ENCODE results near the gene CEP135. TPM values are rescaled to one million over a fixed set of nuclear protein-coding genes. Genes with fewer than 3 reads are reported as not detected.

The CEP135 gene
- total RNA-seq, 1 experiment from 2014 or later, result 19.1 TPM

- no peaks in the 10 kb centered on the region for H3K36me3 ChIP-seq (ENCODE audit: low read depth, low read length)
- no peaks in the 10 kb centered on the region for H3F3A ChIP-seq (ENCODE audit: low read length, unreplicated experiment)
- no peaks in the 10 kb centered on the region for H3K79me2 ChIP-seq (ENCODE audit: low read length)
- no peak overlapping the region for H3K27ac ChIP-seq (ENCODE audit: low read length)
- H3K4me2 ChIP-seq (ENCODE audit: low read length), result no peak overlapping the region
- BruUV-seq (replicated peaks), result no TSS peak
- H4K20me1 ChIP-seq (ENCODE audit: low read length), result no peaks in the 10 kb centered on the region
- H3K9ac ChIP-seq (ENCODE audit: low read length), result no peak overlapping the region
- no peaks in the 10 kb centered on the region for H3K4me1 ChIP-seq (ENCODE audit: insufficient read depth, low read length)
- intact Hi-C loops (cut with micrococcal nuclease), result no loop called here
- POLR2A ChIA-PET (ENCODE audit: unreplicated experiment), result no interaction called here
- H3K27me3 ChIP-seq (ENCODE audit: low read length), result peaks cover 7% of the 10 kb centered on the region; the same call in 1 of the 2 replicates
- no peaks in the 10 kb centered on the region for H3K9me3 ChIP-seq (ENCODE audit: low read length)
- H3K9me2 ChIP-seq (replicated peaks; ENCODE audit: low read length), result no peaks in the 10 kb centered on the region
- no peak for ATAC-seq
- TF ChIP-seq EZH2phosphoT487 (IDR thresholded peaks at IDR 0.05; ENCODE audit: borderline replicate concordance, low read length) (no peak), CTCF (conservative IDR thresholded peaks at IDR 0.05; ENCODE audit: low read depth, low read length) (no peak), EZH2 (IDR thresholded peaks at IDR 0.05; ENCODE audit: low read length, unreplicated experiment) (no peak)
- CTCF ChIA-PET, result no interaction called here
- H3K4me3 ChIP-seq (ENCODE audit: low read length), result no peak overlapping the region
- H2AFZ ChIP-seq (ENCODE audit: low read length), result no peak overlapping the region
- DNase-seq, result no peak
Measured at GRCh38 chr4:56062106-56062505, 113.4 kb downstream of the CEP135 start.

- ChIA-PET CTCF (no interaction called here), POLR2A (ENCODE audit: unreplicated experiment) (no interaction called here)
- H3K9ac ChIP-seq (ENCODE audit: low read length), result no peak overlapping the region
- ATAC-seq, result no peak
- no peak overlapping the region for H2AFZ ChIP-seq (ENCODE audit: low read length)
- no peaks in the 10 kb centered on the region for H4K20me1 ChIP-seq (ENCODE audit: low read length)
- H3K9me3 ChIP-seq (ENCODE audit: low read length), result no peaks in the 10 kb centered on the region
- no peak for TF ChIP-seq EZH2phosphoT487 (IDR thresholded peaks at IDR 0.05; ENCODE audit: borderline replicate concordance, low read length)
- TF ChIP-seq EZH2 (IDR thresholded peaks at IDR 0.05; ENCODE audit: low read length, unreplicated experiment), result no peak
- no peak for TF ChIP-seq CTCF (conservative IDR thresholded peaks at IDR 0.05; ENCODE audit: low read depth, low read length)
- BruUV-seq (replicated peaks), result no TSS peak
- no peak overlapping the region for H3K4me3 ChIP-seq (ENCODE audit: low read length)
- H3K27me3 ChIP-seq (ENCODE audit: low read length), result peaks cover 7% of the 10 kb centered on the region; the same call in 1 of the 2 replicates
- no peak for DNase-seq
- no peak overlapping the region for H3K27ac ChIP-seq (ENCODE audit: low read length)
- no peaks in the 10 kb centered on the region for H3K4me1 ChIP-seq (ENCODE audit: insufficient read depth, low read length)
- no peaks in the 10 kb centered on the region for H3F3A ChIP-seq (ENCODE audit: low read length, unreplicated experiment)
- H3K79me2 ChIP-seq (ENCODE audit: low read length), result no peaks in the 10 kb centered on the region
- no peaks in the 10 kb centered on the region for H3K9me2 ChIP-seq (replicated peaks; ENCODE audit: low read length)
- intact Hi-C loops (cut with micrococcal nuclease), result no loop called here
- H3K36me3 ChIP-seq (ENCODE audit: low read depth, low read length), result no peaks in the 10 kb centered on the region
- no peak overlapping the region for H3K4me2 ChIP-seq (ENCODE audit: low read length)
Measured at GRCh38 chr4:56062526-56063145, 113.9 kb downstream of the CEP135 start.

GRCh38 chr4:56066493-56066892, 117.7 kb downstream of the CEP135 start:
- Histone ChIP-seq H3K27me3 (ENCODE audit: low read length) (peaks cover 12% of the 10 kb centered on the region), H3K79me2 (ENCODE audit: low read length) (no peaks in the 10 kb centered on the region), H3K9me3 (ENCODE audit: low read length) (no peaks in the 10 kb centered on the region), H3K4me3 (ENCODE audit: low read length) (no peak overlapping the region), H3K36me3 (ENCODE audit: low read depth, low read length) (no peaks in the 10 kb centered on the region), H3K4me1 (ENCODE audit: insufficient read depth, low read length) (no peaks in the 10 kb centered on the region), H3K4me2 (ENCODE audit: low read length) (no peak overlapping the region), H3K27ac (ENCODE audit: low read length) (no peak overlapping the region), H2AFZ (ENCODE audit: low read length) (no peak overlapping the region), H3F3A (ENCODE audit: low read length, unreplicated experiment) (no peaks in the 10 kb centered on the region), H4K20me1 (ENCODE audit: low read length) (no peaks in the 10 kb centered on the region), H3K9ac (ENCODE audit: low read length) (no peak overlapping the region), H3K9me2 (replicated peaks; ENCODE audit: low read length) (no peaks in the 10 kb centered on the region)
- POLR2A ChIA-PET (ENCODE audit: unreplicated experiment), result no interaction called here
- CTCF ChIA-PET, result interaction anchor here (0.7 kb wide), 1 partner anchor 295 kb away, joined by 3 read pairs; no protein-coding TSS in a partner anchor
- intact Hi-C loops (cut with micrococcal nuclease), result no loop called here
- DNase-seq, result no peak
- no peak for TF ChIP-seq EZH2phosphoT487 (IDR thresholded peaks at IDR 0.05; ENCODE audit: borderline replicate concordance, low read length)
- no peak for TF ChIP-seq CTCF (conservative IDR thresholded peaks at IDR 0.05; ENCODE audit: low read depth, low read length)
- no peak for TF ChIP-seq EZH2 (IDR thresholded peaks at IDR 0.05; ENCODE audit: low read length, unreplicated experiment)
- no TSS peak for BruUV-seq (replicated peaks)
- no peak for ATAC-seq

All from PC-3 (cell line).